NCI-H2196 treated with DMSO at 0.1 percent for 48 hours (cell line): ENCODE data around the gene HSPBP1.

Experiments used
- DNase-seq: peaks from one replicate; lab custom pipeline; 2025; ENCODE audit not compliant: unreplicated experiment; lab: John Stamatoyannopoulos, UW

The HSPBP1 gene

GRCh38 chr19:55305491-55305890 lies 25.6 kb upstream of the HSPBP1 start:
- DNase-seq, result no peak

GRCh38 chr19:55304980-55305379 lies 25.1 kb upstream of the HSPBP1 start:
- no peak for DNase-seq

GRCh38 chr19:55304279-55304978 lies 24.5 kb upstream of the HSPBP1 start:
- no peak for DNase-seq

DNA sequence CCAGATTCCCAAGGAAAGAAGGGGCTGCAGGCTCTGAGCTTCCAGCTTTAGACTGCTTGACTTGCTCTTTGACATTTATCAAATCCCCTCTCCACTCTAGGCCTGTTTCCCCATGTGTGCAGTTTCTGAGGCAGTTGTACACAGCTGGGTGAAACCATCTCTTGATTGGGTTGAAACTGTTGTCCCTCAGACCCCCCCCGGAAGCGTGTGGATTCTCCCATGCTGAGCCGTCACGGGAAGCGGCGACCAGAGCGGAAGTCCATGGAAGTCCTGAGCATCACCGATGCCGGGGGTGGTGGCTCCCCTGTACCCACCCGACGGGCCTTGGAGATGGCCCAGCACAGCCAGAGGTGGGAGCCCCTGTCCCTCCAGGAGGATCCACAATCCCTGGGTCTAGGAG lies 23.6 kb upstream of the HSPBP1 start:
- no peak for DNase-seq

- DNase-seq, result no peak
These were observed 22.4 kb upstream of the HSPBP1 start for GRCh38 chr19:55302318-55302703.

GRCh38 chr19:55301459-55302317 lies 21.8 kb upstream of the HSPBP1 start:
- peak; percentile 53 for DNase-seq

- no peak for DNase-seq
These were observed 21.1 kb upstream of the HSPBP1 start for GRCh38 chr19:55300886-55301458.

DNA sequence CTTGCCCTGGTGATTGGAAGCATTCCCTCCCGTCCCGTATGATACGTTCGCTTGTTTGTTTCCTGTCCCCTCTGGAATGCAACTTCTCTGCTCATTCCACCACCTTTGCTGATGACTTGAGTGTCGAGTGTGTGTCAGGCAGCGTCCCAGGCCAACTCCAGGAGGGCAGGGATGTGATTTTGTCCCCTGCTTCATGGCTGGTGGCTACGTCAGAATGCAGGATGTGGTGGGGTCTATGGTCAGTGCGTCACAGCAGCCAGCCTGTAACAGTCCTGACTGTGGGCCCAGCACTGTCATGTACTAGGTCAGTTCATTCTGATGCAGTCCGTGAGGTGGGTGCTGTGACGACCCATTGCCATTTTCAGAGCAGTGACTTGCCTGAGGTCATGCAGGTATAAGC lies 20.1 kb upstream of the HSPBP1 start:
- DNase-seq, result no peak

DNA sequence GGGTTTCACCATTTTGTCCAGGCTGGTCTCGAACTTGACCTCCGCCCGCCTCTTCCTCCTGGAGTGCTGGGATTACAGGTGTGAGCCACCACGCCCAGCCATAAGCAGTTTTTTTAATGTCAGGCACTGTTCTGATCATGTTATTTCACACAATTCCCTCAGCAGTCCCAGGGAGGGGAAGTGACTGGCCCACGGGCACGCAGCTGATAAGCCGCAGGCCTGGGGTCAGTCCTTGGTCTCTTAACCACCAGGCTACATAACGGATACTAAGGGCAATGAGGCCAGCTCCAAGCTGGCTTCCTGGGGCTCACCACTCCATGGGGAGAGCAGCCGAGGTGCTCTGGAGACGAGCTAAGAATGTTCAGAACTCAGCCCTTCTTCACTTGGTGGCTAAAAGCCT lies 17.4 kb upstream of the HSPBP1 start:
- no peak for DNase-seq

GRCh38 chr19:55289117-55289796 lies 9.3 kb upstream of the HSPBP1 start:
- no peak for DNase-seq

- no peak for DNase-seq
These were observed 7.6 kb upstream of the HSPBP1 start for GRCh38 chr19:55287361-55288079.

- no peak for DNase-seq
These were observed 5.5 kb upstream of the HSPBP1 start for GRCh38 chr19:55285229-55285890.

GRCh38 chr19:55284405-55285058 lies 4.6 kb upstream of the HSPBP1 start:
- DNase-seq, result no peak

DNA sequence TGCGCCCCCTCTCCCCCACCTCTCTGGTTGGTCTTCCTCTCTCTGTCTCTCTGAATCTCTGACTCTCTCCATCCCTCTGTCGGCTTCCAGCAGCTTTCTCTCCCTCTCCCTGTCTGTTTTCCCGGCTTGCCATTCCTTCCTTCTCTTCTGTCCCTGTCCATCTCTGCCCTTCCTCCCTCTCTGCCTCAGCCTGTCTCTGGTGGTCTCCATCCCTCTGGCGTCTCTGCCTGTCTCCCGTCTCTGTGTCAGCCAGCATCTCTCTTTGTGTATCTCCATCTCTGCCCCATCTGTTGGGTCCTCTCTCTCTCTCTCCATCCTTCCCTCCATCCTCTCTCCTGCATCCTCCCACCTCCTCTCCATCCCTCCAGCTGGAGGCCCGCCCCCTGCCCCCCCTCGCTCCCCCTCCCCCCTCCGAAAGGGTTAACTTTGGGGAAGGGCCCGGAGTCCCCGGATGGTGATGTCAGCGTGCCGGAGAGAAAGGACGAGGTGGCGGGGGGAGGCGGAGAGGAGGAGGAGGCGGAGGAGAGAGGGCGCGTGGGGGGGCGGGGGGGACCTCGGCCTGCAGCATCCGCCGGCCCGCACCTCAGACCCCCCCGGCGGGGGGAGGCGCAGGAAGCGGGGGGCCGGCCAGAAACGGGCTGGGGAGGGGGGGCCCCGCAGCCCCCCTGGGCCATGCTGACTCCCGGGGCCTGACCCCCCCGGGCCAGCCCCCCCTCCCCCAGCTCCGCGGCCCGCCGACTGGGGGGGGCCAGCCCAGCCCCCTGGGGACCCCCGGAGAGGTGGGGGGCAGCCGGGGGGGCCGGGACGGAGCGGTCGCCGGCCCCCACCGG lies 3.9 kb upstream of the HSPBP1 start, which contains the start of gene BRSK1:
Gene BRSK1, plus strand, starts transcription at position 450 of the 830 bp plus-strand sequence. CDS start 446 bp downstream, outside the sequence.
- peak; percentile 54 for DNase-seq

- DNase-seq, result no peak
These were observed 570 bp downstream of the HSPBP1 start for GRCh38 chr19:55279340-55279739.

- DNase-seq, result no peak
These were observed 1.3 kb downstream of the HSPBP1 start for GRCh38 chr19:55278391-55279135.

DNA sequence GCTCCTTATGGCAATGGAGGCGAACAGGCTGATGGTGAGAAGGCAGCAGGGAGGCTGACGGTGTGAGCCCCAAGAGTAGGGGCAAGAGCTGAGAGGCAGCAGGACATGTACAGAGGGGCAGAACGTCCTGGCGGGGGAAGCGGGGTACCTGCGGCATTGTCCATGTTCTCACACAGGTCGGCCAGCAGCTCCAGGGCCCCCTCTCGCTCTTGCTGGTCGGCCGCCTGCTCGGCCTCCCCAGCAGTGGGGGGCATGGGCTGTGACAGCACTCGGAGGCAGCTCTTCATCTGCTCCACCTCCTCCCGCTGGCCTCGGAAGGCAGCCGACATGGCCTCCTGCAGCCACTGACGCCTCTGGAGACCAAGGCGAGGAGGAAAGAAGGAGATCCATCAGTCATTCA lies 2.4 kb downstream of the HSPBP1 start:
- no peak for DNase-seq
